22Rv1 (cell line): ENCODE results near the gene RAB9A.

Source experiments
- ZFX ChIP-seq: fragments of 450-650 bp; IDR thresholded peaks from 2 replicates; pipeline ENCODE4 v1.6.1; 2017; ENCODE audit warnings: antibody characterized with exemption, borderline replicate concordance
- TF ChIP-seq, protein P1 (sequence below): fragments of 450-650 bp; IDR thresholded peaks from 2 replicates; pipeline ENCODE4 v1.5.1; 2017; ENCODE audit warnings: mild to moderate bottlenecking

DNA sequence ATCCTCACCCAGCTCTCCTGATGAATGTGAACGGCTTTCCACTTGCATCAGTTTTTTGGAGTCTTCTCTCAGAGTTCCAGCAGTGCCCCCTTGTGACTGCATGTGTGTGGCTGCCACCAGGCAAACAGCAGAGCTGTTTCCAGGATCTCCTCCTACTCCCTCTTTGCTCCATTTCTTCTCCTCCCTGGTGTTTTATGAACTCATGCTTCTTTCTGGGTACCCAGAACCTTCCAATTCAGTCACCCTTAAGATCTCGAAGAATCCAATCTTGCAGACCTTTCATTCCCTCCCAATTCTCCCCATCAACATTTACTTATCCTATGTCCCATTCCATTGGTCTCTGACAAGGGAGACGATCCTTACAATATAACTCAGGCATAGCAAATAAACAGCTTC is 42.8 kb upstream of the RAB9A start:
- TF ChIP-seq, protein P1, sequence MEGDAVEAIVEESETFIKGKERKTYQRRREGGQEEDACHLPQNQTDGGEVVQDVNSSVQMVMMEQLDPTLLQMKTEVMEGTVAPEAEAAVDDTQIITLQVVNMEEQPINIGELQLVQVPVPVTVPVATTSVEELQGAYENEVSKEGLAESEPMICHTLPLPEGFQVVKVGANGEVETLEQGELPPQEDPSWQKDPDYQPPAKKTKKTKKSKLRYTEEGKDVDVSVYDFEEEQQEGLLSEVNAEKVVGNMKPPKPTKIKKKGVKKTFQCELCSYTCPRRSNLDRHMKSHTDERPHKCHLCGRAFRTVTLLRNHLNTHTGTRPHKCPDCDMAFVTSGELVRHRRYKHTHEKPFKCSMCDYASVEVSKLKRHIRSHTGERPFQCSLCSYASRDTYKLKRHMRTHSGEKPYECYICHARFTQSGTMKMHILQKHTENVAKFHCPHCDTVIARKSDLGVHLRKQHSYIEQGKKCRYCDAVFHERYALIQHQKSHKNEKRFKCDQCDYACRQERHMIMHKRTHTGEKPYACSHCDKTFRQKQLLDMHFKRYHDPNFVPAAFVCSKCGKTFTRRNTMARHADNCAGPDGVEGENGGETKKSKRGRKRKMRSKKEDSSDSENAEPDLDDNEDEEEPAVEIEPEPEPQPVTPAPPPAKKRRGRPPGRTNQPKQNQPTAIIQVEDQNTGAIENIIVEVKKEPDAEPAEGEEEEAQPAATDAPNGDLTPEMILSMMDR: peak; percentile 70
- TF ChIP-seq ZFX: no peak
